ENCODE measurements around the gene SCAND1. TPM values are rescaled to one million over a fixed set of nuclear protein-coding genes. Genes with fewer than 3 reads are reported as not detected.

The SCAND1 gene
- total and polyA plus RNA-seq, 9 of the 15 experiments (the other 6 are each of a cell fraction or from before 2014, with no cell fraction given), result 0.08 to 94.0 (median 5.8) TPM

GRCh38 chr20:35903843-35904242 is 50.5 kb downstream of the SCAND1 start:
- peak overlapping the region; percentile 44; the same call in 1 of the 2 replicates for H3K4me2 ChIP-seq (ENCODE audit: insufficient read depth, low read length)
- no TSS peak for BruUV-seq (replicated peaks)
- FAIRE-seq, result no peak
- WGBS (ENCODE audit: insufficient coverage, low coverage, missing lambda C conversion rate), result 25% methylated on average over 3 of the region's 3 CpGs
- in situ Hi-C loops (cut with MboI) (no loop called here), intact Hi-C loops (cut with micrococcal nuclease) (loop anchor here (5.0 to 10.0 kb wide), 3 partner anchors 48 to 162 kb away; partner anchors contain the start of genes PHF20, RBM39 and SCAND1)
- H3K36me3 ChIP-seq (ENCODE audit: control insufficient read depth, insufficient read depth, low read length), result peaks cover 21% of the 10 kb centered on the region
- no peak overlapping the region; a peak in 1 of 4 replicates for H3K9ac ChIP-seq (ENCODE audit: insufficient read depth in 1 of 2, low read depth in 2 of 2, low read length in 2 of 2)
- DNase-seq (ENCODE audit: extremely low read depth in 1 of 4, low spot score in 3 of 4), result peak; percentile 23 to 59 (median 44)
- ChIA-PET POLR2A (no interaction called here), CTCF (ENCODE audit: low intra/inter-chr PET ratio) (no interaction called here)
- H3K27ac ChIP-seq (ENCODE audit: extremely low read depth, low read depth, low read length), result peak overlapping the region; percentile 78
- 0 out of 3 replicates have a peak, but pooled peaks have one; percentile 12 for ATAC-seq
- H3K4me1 ChIP-seq (replicated peaks in 1 of 2; ENCODE audit: control insufficient read depth in 2 of 2, insufficient read depth in 2 of 2, low read length in 2 of 2), result peaks cover 29 to 60% of the 10 kb centered on the region in 2 experiments
- peaks cover 10% of the 10 kb centered on the region; the same call in 2 of the 3 replicates for H3K79me2 ChIP-seq (ENCODE audit: control insufficient read depth, insufficient read depth, low read length)
- no peaks in the 10 kb centered on the region for H3K9me3 ChIP-seq (replicated peaks; ENCODE audit: control insufficient read depth, insufficient read depth, low read depth, low read length)
- no peak overlapping the region for H3K4me3 ChIP-seq
- H4K20me1 ChIP-seq (replicated peaks; ENCODE audit: control insufficient read depth, insufficient read depth, low read length), result peaks cover 5% of the 10 kb centered on the region; the same call in 1 of the 2 replicates
- no peaks in the 10 kb centered on the region for H3K9me1 ChIP-seq (ENCODE audit: control insufficient read depth, insufficient read depth, low read length)
- H3K27me3 ChIP-seq (ENCODE audit: control insufficient read depth in 2 of 2, insufficient read depth in 2 of 2, low read length in 2 of 2), result no peaks in the 10 kb centered on the region
- H2AFZ ChIP-seq (ENCODE audit: low read depth, low read length), result no peak overlapping the region
- TF ChIP-seq ZBED1 (IDR thresholded peaks at IDR 0.05), result no peak
- TF ChIP-seq HMBOX1 (IDR thresholded peaks at IDR 0.05), result peak; percentile 64
- TF ChIP-seq ZNF584 (CRISPR knock-in tag; IDR thresholded peaks at IDR 0.05; ENCODE audit: low read depth), result no peak
- 0 out of 2 replicates have a peak, but pooled peaks have one; percentile 7 for TF ChIP-seq CXXC5 (CRISPR knock-in tag; IDR thresholded peaks at IDR 0.05)
- TF ChIP-seq CREBBP (IDR thresholded peaks at IDR 0.05; ENCODE audit: low read depth, low read length), result no peak
- no peak for TF ChIP-seq E2F6 (IDR thresholded peaks at IDR 0.05; ENCODE audit: borderline replicate concordance in 1 of 2, extremely low read depth in 1 of 2, insufficient read depth in 1 of 2, insufficient read length in 1 of 2, low read depth in 1 of 2, low read length in 1 of 2, poor library complexity in 1 of 2, severe bottlenecking in 1 of 2)
- no peak for TF ChIP-seq ZNF239 (CRISPR knock-in tag; IDR thresholded peaks at IDR 0.05)
- peak; percentile 57 for TF ChIP-seq DPF2 (IDR thresholded peaks at IDR 0.05)
- no peak for TF ChIP-seq NFIC (IDR thresholded peaks at IDR 0.05)
- no peak for TF ChIP-seq MCM7 (IDR thresholded peaks at IDR 0.05)
- no peak for TF ChIP-seq RREB1 (CRISPR knock-in tag; IDR thresholded peaks at IDR 0.05)
- no peak for TF ChIP-seq ZBTB43 (CRISPR knock-in tag; IDR thresholded peaks at IDR 0.05)
- no peak for TF ChIP-seq DDX20 (tag; IDR thresholded peaks at IDR 0.05; ENCODE audit: low read depth)
- no peak for TF ChIP-seq HDAC6 (IDR thresholded peaks at IDR 0.05; ENCODE audit: low read depth, low read length)
- TF ChIP-seq CBFA2T3 (IDR thresholded peaks at IDR 0.05), result peak; percentile 48

Data from K562 (cell line).